ENCODE data around the gene VAV2. TPM values are rescaled to one million over a fixed set of nuclear protein-coding genes. Genes with fewer than 3 reads are reported as not detected.

The VAV2 gene
- total and polyA plus RNA-seq, 2 of the 4 experiments (the other 2 are of a cell fraction), result 10.8 to 13.4 TPM

- H3K14ac ChIP-seq (replicated peaks; ENCODE audit: low read depth, low read length), result no peak overlapping the region
These were observed 142.9 kb downstream of the VAV2 start for GRCh38 chr9:133849110-133849670.

More at GRCh38 chr9:133849110-133849670, 142.9 kb downstream of the VAV2 start:
- Histone ChIP-seq H3K4me1 (ENCODE audit: control insufficient read depth, insufficient read depth, low read length) (no peaks in the 10 kb centered on the region), H4K91ac (ENCODE audit: insufficient read depth, low read depth, low read length) (no peak overlapping the region), H2AFZ (replicated peaks; ENCODE audit: low read length, poor library complexity) (no peak overlapping the region), H3K36me3 (ENCODE audit: control insufficient read depth, insufficient read depth, low read length) (no peaks in the 10 kb centered on the region), H2AK9ac (replicated peaks; ENCODE audit: low read depth, low read length, poor library complexity) (no peak overlapping the region), H3K4ac (ENCODE audit: low read depth, low read length) (no peak overlapping the region), H3K56ac (ENCODE audit: extremely low read depth, insufficient read depth, low read length) (no peak overlapping the region), H3K23ac (ENCODE audit: low read depth, low read length) (no peak overlapping the region), H2AK5ac (ENCODE audit: low read depth, low read length) (no peak overlapping the region), H3K9me1 (ENCODE audit: insufficient read depth, low read length) (peaks cover 15% of the 10 kb centered on the region), H4K20me1 (ENCODE audit: insufficient read depth, low read length) (0 out of 2 replicates have a peak, but pooled peaks cover 13% of the 10 kb centered on the region), H3K27ac (ENCODE audit: insufficient read depth, low read length) (no peak overlapping the region), H3K79me1 (ENCODE audit: low read depth in 1 of 2, low read length in 2 of 2) (peaks cover 34 to 81% of the 10 kb centered on the region in 2 experiments), H3K9ac (ENCODE audit: low read depth, low read length) (no peak overlapping the region), H4K5ac (ENCODE audit: low read depth, low read length) (no peak overlapping the region), H2BK20ac (ENCODE audit: low read depth, low read length) (no peak overlapping the region), H3K9me3 (ENCODE audit: control insufficient read depth, insufficient read depth, low read length) (no peaks in the 10 kb centered on the region), H3K27me3 (ENCODE audit: control insufficient read depth, insufficient read depth, low read length) (no peaks in the 10 kb centered on the region), H2BK15ac (ENCODE audit: low read depth, low read length) (no peak overlapping the region), H2BK120ac (ENCODE audit: low read depth, low read length) (no peak overlapping the region), H2BK5ac (ENCODE audit: low read depth, low read length, poor library complexity, severe bottlenecking) (no peak overlapping the region), H3K4me3 (ENCODE audit: insufficient read depth, low read depth, low read length) (no peak overlapping the region), H3K18ac (ENCODE audit: low read depth, low read length) (no peak overlapping the region), H3K4me2 (ENCODE audit: low read depth, low read length) (no peak overlapping the region), H4K8ac (ENCODE audit: low read depth in 2 of 2, low read length in 2 of 2) (no peak overlapping the region)
- POLR2A ChIA-PET (ENCODE audit: unreplicated experiment), result no interaction called here
- BruUV-seq (replicated peaks), result no TSS peak
- TF ChIP-seq FOS (IDR thresholded peaks at IDR 0.05; ENCODE audit: low read depth, low read length) (no peak), SMC3 (IDR thresholded peaks at IDR 0.05; ENCODE audit: low read depth, low read length) (no peak), CEBPB (IDR thresholded peaks at IDR 0.05; ENCODE audit: low read depth, low read length) (no peak), RAD21 (IDR thresholded peaks at IDR 0.05; ENCODE audit: low read length) (no peak), RCOR1 (IDR thresholded peaks at IDR 0.05; ENCODE audit: insufficient replicate concordance, low read length) (no peak), CTCF (conservative IDR thresholded peaks at IDR 0.05; ENCODE audit: low read depth, low read length) (no peak), MAZ (IDR thresholded peaks at IDR 0.05; ENCODE audit: borderline replicate concordance, low read depth, low read length) (no peak)
- CTCF ChIA-PET, result interaction anchor here (0.9 kb wide), 1 partner anchor 145 kb away, joined by 4 read pairs; no protein-coding TSS in a partner anchor
- in situ Hi-C loops (cut with MboI; ENCODE audit: low sequenced_read_pairs) (no loop called here), intact Hi-C loops (cut with micrococcal nuclease) (no loop called here), dilution Hi-C loops (cut with HindIII; ENCODE audit: low sequenced_read_pairs, unreplicated experiment) (no loop called here)
- WGBS, 2 experiments (ENCODE audit: extremely low coverage in 2 of 2, insufficient read length in 1 of 2), result 96% methylated on average over 6 of the region's 16 CpGs; no CpG with 5 or more reads in 1 of the 2 experiments
- no peak for ATAC-seq (ENCODE audit: low read depth)
- DNase-seq, result no peak
